SK-N-SH (cell line): ENCODE measurements around the gene PRIM1. TPM values are rescaled to one million over a fixed set of nuclear protein-coding genes. Genes with fewer than 3 reads are reported as not detected.
"Not testable (repeated sequence)": the region's sequence is repeated elsewhere in the genome, so short reads cannot be mapped to it uniquely, and the experiment has no call there.

Experiments used
- CTCF ChIA-PET: fragments of 300-600, 350-600 bp; formaldehyde crosslinking; extraction: SDS; loops from one replicate; lab custom pipeline; 2021; lab: Yijun Ruan, JAX
- POLR2A ChIA-PET: fragments of 350-600 bp; sonication (Branson Sonifier 250); formaldehyde crosslinking; extraction: SDS; loops from one replicate; lab custom pipeline; 2020; ENCODE audit warnings: antibody characterized with exemption, inconsistent platforms; lab: Yijun Ruan, JAX
- DNase-seq: peaks from one replicate; pipeline ENCODE4 v3.0.0; 2012
- H2AFZ ChIP-seq: fragments of 200-600 bp; sonication (generic); 2 replicates; pipeline ENCODE4 v1.8.1; 2016; ENCODE audit warnings: antibody characterized with exemption, mild to moderate bottlenecking, low read depth
- H3F3A ChIP-seq: fragments of 200-600 bp; sonication (generic); replicated peaks from 2 replicates; pipeline ENCODE3; 2016; ENCODE audit warnings: antibody characterized with exemption, mild to moderate bottlenecking; ENCODE audit not compliant: insufficient read depth
- H3K27ac ChIP-seq, 2 experiments: fragments of 200-500 bp in 1 of 2; fragments of 200-600 bp in 1 of 2; sonication (Bioruptor generic) in 1 of 2; sonication (generic), shearing (Covaris generic) in 1 of 2; 2 replicates each; pipeline versions ENCODE4 v1.5.1 to v1.6.1; 2014 to 2016; ENCODE audit warnings: low read depth in 2 of 2, inconsistent platforms in 1 of 2, low read length in 1 of 2, mild to moderate bottlenecking in 1 of 2, mixed read lengths in 1 of 2
- H3K27me3 ChIP-seq: fragments of 200-600 bp; sonication (generic), shearing (Covaris generic); 2 replicates; pipeline ENCODE4 v1.6.1; 2016; ENCODE audit warnings: mixed run types; ENCODE audit not compliant: insufficient read depth
- H3K36me3 ChIP-seq, 2 experiments: fragments of 200-500 bp in 1 of 2; fragments of 200-600 bp in 1 of 2; sonication (Bioruptor generic) in 1 of 2; sonication (generic) in 1 of 2; replicated peaks in 1 of 2; 2 replicates each; pipeline versions ENCODE3 to v1.5.1; 2014 to 2016; ENCODE audit warnings: low read length in 1 of 2, mild to moderate bottlenecking in 1 of 2; ENCODE audit not compliant: insufficient read depth in 2 of 2, control insufficient read depth in 1 of 2
- H3K4me1 ChIP-seq, 2 experiments: fragments of 200-500 bp in 1 of 2; fragments of 200-600 bp in 1 of 2; sonication (Bioruptor generic) in 1 of 2; sonication (generic), shearing (Covaris generic) in 1 of 2; 2 replicates each; pipeline versions ENCODE4 v1.5.1 to v1.6.1; 2014 to 2016; ENCODE audit warnings: low read depth in 1 of 2, low read length in 1 of 2, mixed run types in 1 of 2; ENCODE audit not compliant: insufficient read depth in 2 of 2, control insufficient read depth in 1 of 2
- H3K4me2 ChIP-seq: fragments of 200-600 bp; sonication (generic), shearing (Covaris generic); 2 replicates; pipeline ENCODE4 v1.6.1; 2017; ENCODE audit warnings: mixed run types
- H3K4me3 ChIP-seq, 2 experiments: fragments of 200-500 bp in 1 of 2; fragments of 200-600 bp in 1 of 2; sonication (Bioruptor generic) in 1 of 2; sonication (generic), shearing (Covaris generic) in 1 of 2; 2 replicates each; pipeline versions ENCODE4 v1.5.1 to v1.8.1; 2014 to 2016; ENCODE audit warnings: low read depth in 2 of 2, inconsistent platforms in 1 of 2, low read length in 1 of 2, mild to moderate bottlenecking in 1 of 2, mixed read lengths in 1 of 2, moderate library complexity in 1 of 2
- H3K79me2 ChIP-seq: fragments of 200-600 bp; sonication (generic); 2 replicates; pipeline ENCODE4 v1.8.1; 2017; ENCODE audit warnings: mild to moderate bottlenecking; ENCODE audit not compliant: insufficient read depth
- H3K9ac ChIP-seq: fragments of 200-600 bp; sonication (generic); 2 replicates; pipeline ENCODE4 v1.6.1; 2017; ENCODE audit warnings: mixed run types
- H3K9me2 ChIP-seq: fragments of 200-600 bp; sonication (generic); 2 replicates; pipeline ENCODE4 v1.6.1; 2017; ENCODE audit warnings: mixed run types
- H3K9me3 ChIP-seq: fragments of 200-600 bp; sonication (generic); 2 replicates; pipeline ENCODE4 v1.6.1; 2017; ENCODE audit warnings: mixed run types, mild to moderate bottlenecking, moderate library complexity
- H4K20me1 ChIP-seq: fragments of 200-600 bp; sonication (generic); 2 replicates; pipeline ENCODE4 v1.6.1; 2017; ENCODE audit warnings: mild to moderate bottlenecking, mixed run types; ENCODE audit not compliant: insufficient read depth
- CTCF ChIP-seq: fragments of 200-600 bp; sonication (generic); IDR thresholded peaks from 2 replicates; pipeline ENCODE4 v1.6.1; 2017; ENCODE audit warnings: antibody characterized with exemption, mild to moderate bottlenecking, moderate library complexity
- FOSL2 ChIP-seq: IDR thresholded peaks from 2 replicates; pipeline ENCODE4 v1.4.0; 2012; ENCODE audit warnings: low read depth, mild to moderate bottlenecking, moderate library complexity, borderline replicate concordance
- GABPA ChIP-seq: IDR thresholded peaks from 2 replicates; pipeline ENCODE4 v1.4.0; 2012; ENCODE audit warnings: low read depth, mild to moderate bottlenecking
- MAX ChIP-seq: IDR thresholded peaks from 2 replicates; pipeline ENCODE4 v1.4.0; 2012; ENCODE audit warnings: low read depth
- NFIC ChIP-seq: IDR thresholded peaks from 2 replicates; pipeline ENCODE4 v1.4.0; 2012; ENCODE audit warnings: borderline replicate concordance
- PBX3 ChIP-seq: IDR thresholded peaks from 2 replicates; pipeline ENCODE4; 2012
- POLR2AphosphoS5 ChIP-seq: IDR thresholded peaks from 2 replicates; pipeline ENCODE4 v1.6.1; 2012; ENCODE audit warnings: low read depth, low read length
- RAD21 ChIP-seq: IDR thresholded peaks from 2 replicates; pipeline ENCODE4 v1.6.1; 2012; ENCODE audit warnings: mild to moderate bottlenecking, low read length
- SIN3A ChIP-seq: IDR thresholded peaks from 2 replicates; pipeline ENCODE4 v1.6.1; 2012; ENCODE audit warnings: low read depth, mild to moderate bottlenecking, low read length, moderate library complexity, borderline replicate concordance
- TAF1 ChIP-seq: IDR thresholded peaks from 2 replicates; pipeline ENCODE4 v1.6.1; 2012; ENCODE audit warnings: low read depth, mild to moderate bottlenecking, low read length, moderate library complexity, borderline replicate concordance
- TEAD4 ChIP-seq: IDR thresholded peaks from 2 replicates; pipeline ENCODE4 v1.4.0; 2012; ENCODE audit warnings: mild to moderate bottlenecking, borderline replicate concordance; ENCODE audit not compliant: insufficient read depth
- WGBS: methylation state at CpG from one replicate; pipeline ENCODE4 v1.1.6; 2017; ENCODE audit warnings: low lambda C conversion rate; 5-methylcytosine and 5-hydroxymethylcytosine counted together
- polyA plus RNA-seq, 3 experiments: library from polyadenylated mRNA; depleted of rRNA; stranded (reverse); fragments of >200 nt; gene quantifications; 2 replicates each; pipeline ENCODE4 v1.2.3, GENCODE V29; 2012

Gene PRIM1
- polyA plus RNA-seq, 1 of the 3 experiments (the other 2 are of a cell fraction), result 10.9 TPM

- H2AFZ ChIP-seq, result peak overlapping the region; percentile 88; the same call in 1 of the 2 replicates
- H3K79me2 ChIP-seq, result peaks cover 39% of the 10 kb centered on the region
- not testable (repeated sequence) for H3K27me3 ChIP-seq, DNase-seq, H3K4me3 ChIP-seq, H3K9me2 ChIP-seq, H3K9me3 ChIP-seq
- H3K27ac ChIP-seq, result peak overlapping the region; percentile 91 to 93
- H3K4me2 ChIP-seq, result peak overlapping the region; percentile 91
- peaks cover 31% of the 10 kb centered on the region for H4K20me1 ChIP-seq
- peaks cover 19% of the 10 kb centered on the region for H3F3A ChIP-seq
- 96% methylated on average over 15 of the region's 15 CpGs for WGBS
- ChIA-PET POLR2A (interaction anchor here (0.9 to 1.5 kb wide), 5 partner anchors 13 to 301 kb away, joined by 3 to 19 read pairs (median 6); partner anchors contain the start of gene PTGES3), CTCF (interaction anchor here (0.6 to 2.1 kb wide), 5 partner anchors 14 to 336 kb away, joined by 3 to 8 read pairs (median 3); no protein-coding TSS in a partner anchor)
- peaks cover 19 to 26% of the 10 kb centered on the region in 2 experiments for H3K4me1 ChIP-seq
- H3K9ac ChIP-seq, result peak overlapping the region; percentile 98; the same call in 1 of the 2 replicates
- H3K36me3 ChIP-seq, result peaks cover 19 to 20% of the 10 kb centered on the region in 2 experiments
Measured at GRCh38 chr12:56726196-56726675, 25.9 kb downstream of the PRIM1 start.

GRCh38 chr12:56725723-56726102 lies 26.4 kb downstream of the PRIM1 start:
- no peaks in the 10 kb centered on the region for H3K9me2 ChIP-seq

More at GRCh38 chr12:56725723-56726102, 26.4 kb downstream of the PRIM1 start:
- peaks cover 44% of the 10 kb centered on the region for H3K79me2 ChIP-seq
- CTCF ChIA-PET, result interaction anchor here (0.6 to 1.3 kb wide), 5 partner anchors 14 to 336 kb away, joined by 3 to 4 read pairs (median 3); no protein-coding TSS in a partner anchor
- H3K4me2 ChIP-seq, result peak overlapping the region; percentile 91
- H3K36me3 ChIP-seq, result peaks cover 22 to 24% of the 10 kb centered on the region in 2 experiments
- no peaks in the 10 kb centered on the region for H3K9me3 ChIP-seq
- no peak for DNase-seq
- POLR2A ChIA-PET, result interaction anchor here (0.5 to 1.5 kb wide), 19 partner anchors 9 to 449 kb away, joined by 3 to 19 read pairs (median 4); partner anchors contain the start of genes CNPY2 and PTGES3
- H3K4me1 ChIP-seq, result peaks cover 24 to 30% of the 10 kb centered on the region in 2 experiments
- no peak for TF ChIP-seq NFIC
- TF ChIP-seq GABPA, result no peak
- no peak for TF ChIP-seq SIN3A
- TF ChIP-seq CTCF, result no peak
- TF ChIP-seq RAD21, result no peak
- no peak for TF ChIP-seq FOSL2
- TF ChIP-seq TAF1, result no peak
- TF ChIP-seq MAX, result no peak
- TF ChIP-seq PBX3, result no peak
- no peak for TF ChIP-seq TEAD4
- no peak for TF ChIP-seq POLR2AphosphoS5
- H3K4me3 ChIP-seq, result peak overlapping the region; percentile 92 to 94
- peak overlapping the region; percentile 91 to 93 for H3K27ac ChIP-seq
- WGBS, result 28% methylated on average over 7 of the region's 7 CpGs
- H3K9ac ChIP-seq, result peak overlapping the region; percentile 98
- peak overlapping the region; percentile 88 for H2AFZ ChIP-seq
- peaks cover 19% of the 10 kb centered on the region for H3F3A ChIP-seq
- no peaks in the 10 kb centered on the region for H3K27me3 ChIP-seq
- H4K20me1 ChIP-seq, result peaks cover 36% of the 10 kb centered on the region
